WTC11 (cell line): ENCODE results near the gene LRTM1. TPM values are rescaled to one million over a fixed set of nuclear protein-coding genes. Genes with fewer than 3 reads are reported as not detected.

Experiments used
- ATAC-seq: fragments of 200-7000 bp; cut with Tn5 transposase; 2 replicates; pipeline ENCODE4 v1.10.0; 2021; ENCODE audit warnings: mild to moderate bottlenecking, moderate library complexity
- CTCF ChIA-PET: fragments of 300-600 bp; sonication (Branson Sonifier 250); formaldehyde crosslinking; loops from one replicate; lab custom pipeline; 2021; ENCODE audit warnings: antibody characterized with exemption; lab: Charles Lee
- POLR2A ChIA-PET: fragments of 350-600 bp; sonication (Branson Sonifier 250); formaldehyde crosslinking; loops from one replicate; lab custom pipeline; 2021; ENCODE audit warnings: antibody characterized with exemption; lab: Charles Lee
- DNase-seq: peaks from one replicate; pipeline ENCODE4 v3.0.0; 2021; ENCODE audit warnings: low spot score
- H3K27ac Mint-ChIP-seq: 2 replicates; pipeline ENCODE4 v1.8.0; 2021; ENCODE audit warnings: mixed read lengths
- H3K27me3 Mint-ChIP-seq: 2 replicates; pipeline ENCODE4 v1.8.0; 2021; ENCODE audit warnings: low read depth, mild to moderate bottlenecking, moderate library complexity, mixed read lengths
- H3K36me3 Mint-ChIP-seq: 2 replicates; pipeline ENCODE4 v1.8.0; 2021; ENCODE audit warnings: mixed read lengths
- H3K4me1 Mint-ChIP-seq: 2 replicates; pipeline ENCODE4 v1.8.0; 2022; ENCODE audit warnings: mixed read lengths
- H3K4me3 Mint-ChIP-seq: 2 replicates; pipeline ENCODE4 v1.8.0; 2021; ENCODE audit warnings: mild to moderate bottlenecking, moderate library complexity, mixed read lengths
- H3K9me3 Mint-ChIP-seq: 2 replicates; pipeline ENCODE4 v1.8.0; 2021; ENCODE audit warnings: mixed read lengths
- AFF4 ChIP-seq: sonication (generic); formaldehyde crosslinking; IDR thresholded peaks from 2 replicates; pipeline ENCODE4 v1.8.1; 2023; ENCODE audit warnings: mild to moderate bottlenecking, missing genetic modification reagents, borderline replicate concordance
- ATF1 ChIP-seq: sonication (generic); formaldehyde crosslinking; IDR thresholded peaks from 2 replicates; pipeline ENCODE4 v1.8.1; 2023; ENCODE audit warnings: mild to moderate bottlenecking, moderate library complexity, missing genetic modification reagents
- ATF2 ChIP-seq: sonication (generic); formaldehyde crosslinking; IDR thresholded peaks from 2 replicates; pipeline ENCODE4 v1.8.1; 2022; ENCODE audit warnings: low read depth, missing genetic modification reagents, borderline replicate concordance
- ETV6 ChIP-seq: sonication (generic); formaldehyde crosslinking; IDR thresholded peaks from 2 replicates; pipeline ENCODE4 v1.8.1; 2022; ENCODE audit warnings: mild to moderate bottlenecking, missing genetic modification reagents
- FOXJ3 ChIP-seq: sonication (generic); formaldehyde crosslinking; IDR thresholded peaks from 2 replicates; pipeline ENCODE4 v1.9.0; 2021; ENCODE audit warnings: missing genetic modification reagents, mild to moderate bottlenecking, borderline replicate concordance
- GABPB1 ChIP-seq: sonication (generic); formaldehyde crosslinking; IDR thresholded peaks from 2 replicates; pipeline ENCODE4 v1.8.1; 2023; ENCODE audit warnings: mild to moderate bottlenecking, missing genetic modification reagents
- GTF2I ChIP-seq: fragments of 250-450 bp; sonication (Bioruptor Pico); conservative IDR thresholded peaks from 2 replicates; pipeline ENCODE4 v1.4.0; 2021; ENCODE audit warnings: mild to moderate bottlenecking
- IRF2 ChIP-seq: sonication (generic); formaldehyde crosslinking; IDR thresholded peaks from 2 replicates; pipeline ENCODE4 v1.8.0; 2022; ENCODE audit warnings: low read depth, missing genetic modification reagents, borderline replicate concordance
- JUN ChIP-seq: sonication (generic); formaldehyde crosslinking; IDR thresholded peaks from 2 replicates; pipeline ENCODE4 v1.8.0; 2023; ENCODE audit warnings: mild to moderate bottlenecking, missing genetic modification reagents
- MAX ChIP-seq: sonication (generic); formaldehyde crosslinking; IDR thresholded peaks from 2 replicates; pipeline ENCODE4 v1.8.0; 2022; ENCODE audit warnings: mild to moderate bottlenecking, missing genetic modification reagents
- NR2C2 ChIP-seq: sonication (generic); formaldehyde crosslinking; IDR thresholded peaks from 2 replicates; pipeline ENCODE4 v1.8.0; 2022; ENCODE audit warnings: mild to moderate bottlenecking, missing genetic modification reagents
- NR3C1 ChIP-seq: sonication (generic); formaldehyde crosslinking; conservative IDR thresholded peaks from 2 replicates; pipeline ENCODE4 v1.8.1; 2023; ENCODE audit warnings: low read depth, mild to moderate bottlenecking, missing genetic modification reagents
- PRRX2 ChIP-seq: fragments of 250-450 bp; sonication (Bioruptor Pico); IDR thresholded peaks from 2 replicates; pipeline ENCODE4 v1.8.0; 2021; ENCODE audit warnings: mild to moderate bottlenecking
- RORB ChIP-seq: fragments of 250-450 bp; sonication (Bioruptor Pico); IDR thresholded peaks from 2 replicates; pipeline ENCODE4 v1.9.0; 2021; ENCODE audit warnings: mild to moderate bottlenecking
- TEAD4 ChIP-seq: sonication (generic); formaldehyde crosslinking; IDR thresholded peaks from 2 replicates; pipeline ENCODE4 v1.8.0; 2022; ENCODE audit warnings: mild to moderate bottlenecking, missing genetic modification reagents
- USF1 ChIP-seq: sonication (generic); formaldehyde crosslinking; IDR thresholded peaks from 2 replicates; pipeline ENCODE4 v1.8.0; 2022; ENCODE audit warnings: mild to moderate bottlenecking, missing genetic modification reagents
- ZBTB43 ChIP-seq: sonication (generic); formaldehyde crosslinking; IDR thresholded peaks from 2 replicates; pipeline ENCODE4 v1.8.1; 2023; ENCODE audit warnings: mild to moderate bottlenecking, missing genetic modification reagents
- ZNF281 ChIP-seq: sonication (generic); formaldehyde crosslinking; IDR thresholded peaks from 2 replicates; pipeline ENCODE4 v1.8.0; 2023; ENCODE audit warnings: mild to moderate bottlenecking, missing genetic modification reagents
- ZNF416 ChIP-seq: fragments of 250-450 bp; sonication (Bioruptor Pico); IDR thresholded peaks from 2 replicates; pipeline ENCODE4 v1.9.0; 2021; ENCODE audit warnings: mild to moderate bottlenecking, inconsistent platforms
- ZNF671 ChIP-seq: fragments of 250-450 bp; sonication (Bioruptor Pico); IDR thresholded peaks from 2 replicates; pipeline ENCODE4 v1.8.0; 2021; ENCODE audit warnings: mild to moderate bottlenecking
- total RNA-seq: library from RNA; stranded (reverse); gene quantifications from 3 replicates; pipeline ENCODE4 v1.2.3, GENCODE V29; 2021
- TF ChIP-seq, protein P1 (sequence below): sonication (generic); formaldehyde crosslinking; IDR thresholded peaks from 2 replicates; pipeline ENCODE4 v1.8.1; 2022; ENCODE audit warnings: missing genetic modification reagents, borderline replicate concordance
- TF ChIP-seq, protein P2 (sequence below): fragments of 250-450 bp; sonication (Bioruptor Pico); IDR thresholded peaks from 2 replicates; pipeline ENCODE4 v1.9.0; 2021; ENCODE audit warnings: mild to moderate bottlenecking

LRTM1 gene
- total RNA-seq, 1 experiment from 2014 or later, result not detected

- Mint-ChIP-seq H3K9me3 (peaks cover 10% of the 10 kb centered on the region), H3K27me3 (no peaks in the 10 kb centered on the region), H3K27ac (no peak overlapping the region), H3K4me1 (no peaks in the 10 kb centered on the region), H3K36me3 (peaks cover 17% of the 10 kb centered on the region), H3K4me3 (no peak overlapping the region)
- no peak for TF ChIP-seq ATF2 (CRISPR knock-in tag)
- TF ChIP-seq GABPB1, result no peak
- no peak for TF ChIP-seq NR3C1 (CRISPR knock-in tag)
- TF ChIP-seq NR2C2, result no peak
- TF ChIP-seq ETV6, result no peak
- no peak for TF ChIP-seq MAX (CRISPR knock-in tag)
- TF ChIP-seq PRRX2 (CRISPR knock-in tag), result no peak
- no peak for TF ChIP-seq ZNF281 (CRISPR knock-in tag)
- no peak for TF ChIP-seq ZBTB43
- TF ChIP-seq ZNF416 (CRISPR knock-in tag), result no peak
- no peak for TF ChIP-seq ZNF671 (CRISPR knock-in tag)
- no peak for TF ChIP-seq USF1
- TF ChIP-seq GTF2I, result no peak
- ATAC-seq (no peak), DNase-seq (no peak)
- CTCF ChIA-PET, result no interaction called here
- POLR2A ChIA-PET, result no interaction called here
Measured at GRCh38 chr3:54916732-54917131, 11.1 kb downstream of the LRTM1 start.

- POLR2A ChIA-PET, result no interaction called here
- ATAC-seq (no peak), DNase-seq (no peak)
- H3K4me3 Mint-ChIP-seq, result no peak overlapping the region
- H3K27me3 Mint-ChIP-seq, result no peaks in the 10 kb centered on the region
- peaks cover 15% of the 10 kb centered on the region for H3K9me3 Mint-ChIP-seq
- H3K27ac Mint-ChIP-seq, result no peak overlapping the region
- H3K4me1 Mint-ChIP-seq, result no peaks in the 10 kb centered on the region
- H3K36me3 Mint-ChIP-seq, result peaks cover 21% of the 10 kb centered on the region
- CTCF ChIA-PET, result interaction anchor here (0.6 kb wide), 1 partner anchor 163 kb away, joined by 3 read pairs; no protein-coding TSS in a partner anchor
- TF ChIP-seq RORB (CRISPR knock-in tag), result no peak
- no peak for TF ChIP-seq TEAD4 (CRISPR knock-in tag)
- TF ChIP-seq, protein P1, sequence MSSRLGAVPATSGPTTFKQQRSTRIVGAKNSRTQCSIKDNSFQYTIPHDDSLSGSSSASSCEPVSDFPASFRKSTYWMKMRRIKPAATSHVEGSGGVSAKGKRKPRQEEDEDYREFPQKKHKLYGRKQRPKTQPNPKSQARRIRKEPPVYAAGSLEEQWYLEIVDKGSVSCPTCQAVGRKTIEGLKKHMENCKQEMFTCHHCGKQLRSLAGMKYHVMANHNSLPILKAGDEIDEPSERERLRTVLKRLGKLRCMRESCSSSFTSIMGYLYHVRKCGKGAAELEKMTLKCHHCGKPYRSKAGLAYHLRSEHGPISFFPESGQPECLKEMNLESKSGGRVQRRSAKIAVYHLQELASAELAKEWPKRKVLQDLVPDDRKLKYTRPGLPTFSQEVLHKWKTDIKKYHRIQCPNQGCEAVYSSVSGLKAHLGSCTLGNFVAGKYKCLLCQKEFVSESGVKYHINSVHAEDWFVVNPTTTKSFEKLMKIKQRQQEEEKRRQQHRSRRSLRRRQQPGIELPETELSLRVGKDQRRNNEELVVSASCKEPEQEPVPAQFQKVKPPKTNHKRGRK, result no peak
- TF ChIP-seq, protein P2, sequence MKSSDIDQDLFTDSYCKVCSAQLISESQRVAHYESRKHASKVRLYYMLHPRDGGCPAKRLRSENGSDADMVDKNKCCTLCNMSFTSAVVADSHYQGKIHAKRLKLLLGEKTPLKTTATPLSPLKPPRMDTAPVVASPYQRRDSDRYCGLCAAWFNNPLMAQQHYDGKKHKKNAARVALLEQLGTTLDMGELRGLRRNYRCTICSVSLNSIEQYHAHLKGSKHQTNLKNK (CRISPR knock-in tag), result no peak
- TF ChIP-seq AFF4 (CRISPR knock-in tag), result no peak
- TF ChIP-seq ATF1, result no peak
- no peak for TF ChIP-seq FOXJ3
- no peak for TF ChIP-seq IRF2 (CRISPR knock-in tag)
- no peak for TF ChIP-seq JUN (CRISPR knock-in tag)
- TF ChIP-seq ZBTB43, result no peak
Measured at GRCh38 chr3:54915976-54916375, 11.9 kb downstream of the LRTM1 start.
